ENCODE measurements around the gene NOP53.
"Not testable (repeated sequence)": the region's sequence is repeated elsewhere in the genome, so short reads cannot be mapped to it uniquely, and the experiment has no call there.

The NOP53 gene

GRCh38 chr19:47754206-47755064, 9.1 kb downstream of the NOP53 start:
- DNase-seq (ENCODE audit: low spot score) (no peak), FAIRE-seq (no peak)

GRCh38 chr19:47755065-47755761, 9.9 kb downstream of the NOP53 start:
- DNase-seq (ENCODE audit: low spot score) (no peak), FAIRE-seq (no peak)

GRCh38 chr19:47755762-47756626, 10.6 kb downstream of the NOP53 start:
- FAIRE-seq (no peak), DNase-seq (ENCODE audit: low spot score) (no peak)

- no peak for DNase-seq (ENCODE audit: low spot score)
- FAIRE-seq, result no peak
These were observed 11.2 kb downstream of the NOP53 start for GRCh38 chr19:47756627-47756929.

DNA sequence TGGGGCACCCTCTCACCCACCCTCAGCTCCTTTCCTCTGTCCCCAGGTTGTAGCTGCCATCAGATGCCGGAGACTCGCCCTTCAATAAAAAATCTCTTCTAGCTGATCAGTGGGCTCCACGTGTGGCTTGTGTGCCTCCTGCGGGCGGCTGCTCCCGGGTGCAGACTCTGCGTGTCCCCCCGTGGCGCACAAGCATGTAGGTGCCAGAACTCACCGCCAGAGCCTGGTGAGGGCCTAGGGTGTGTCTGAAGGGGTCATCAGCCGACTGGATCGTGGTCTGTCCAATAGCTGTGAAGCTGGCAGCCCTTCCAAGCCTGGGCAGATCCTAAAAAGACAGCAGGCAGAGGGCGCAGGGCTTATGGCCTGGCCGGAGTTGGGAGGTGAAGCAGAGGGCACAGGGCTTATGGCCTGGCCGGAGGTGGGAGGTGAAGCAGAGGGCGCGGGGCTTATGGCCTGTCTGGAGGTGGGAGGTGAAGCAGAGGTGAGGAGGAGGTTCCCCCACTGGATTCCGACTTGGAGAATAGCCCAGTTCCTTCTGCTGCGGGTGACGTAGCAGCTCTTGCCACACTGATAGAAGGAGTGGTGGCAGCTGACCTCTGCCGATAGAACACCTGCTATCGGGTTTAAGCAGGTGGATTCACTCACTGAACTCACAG, 11.7 kb downstream of the NOP53 start:
- DNase-seq (ENCODE audit: low spot score), result no peak
- no peak for FAIRE-seq

DNA sequence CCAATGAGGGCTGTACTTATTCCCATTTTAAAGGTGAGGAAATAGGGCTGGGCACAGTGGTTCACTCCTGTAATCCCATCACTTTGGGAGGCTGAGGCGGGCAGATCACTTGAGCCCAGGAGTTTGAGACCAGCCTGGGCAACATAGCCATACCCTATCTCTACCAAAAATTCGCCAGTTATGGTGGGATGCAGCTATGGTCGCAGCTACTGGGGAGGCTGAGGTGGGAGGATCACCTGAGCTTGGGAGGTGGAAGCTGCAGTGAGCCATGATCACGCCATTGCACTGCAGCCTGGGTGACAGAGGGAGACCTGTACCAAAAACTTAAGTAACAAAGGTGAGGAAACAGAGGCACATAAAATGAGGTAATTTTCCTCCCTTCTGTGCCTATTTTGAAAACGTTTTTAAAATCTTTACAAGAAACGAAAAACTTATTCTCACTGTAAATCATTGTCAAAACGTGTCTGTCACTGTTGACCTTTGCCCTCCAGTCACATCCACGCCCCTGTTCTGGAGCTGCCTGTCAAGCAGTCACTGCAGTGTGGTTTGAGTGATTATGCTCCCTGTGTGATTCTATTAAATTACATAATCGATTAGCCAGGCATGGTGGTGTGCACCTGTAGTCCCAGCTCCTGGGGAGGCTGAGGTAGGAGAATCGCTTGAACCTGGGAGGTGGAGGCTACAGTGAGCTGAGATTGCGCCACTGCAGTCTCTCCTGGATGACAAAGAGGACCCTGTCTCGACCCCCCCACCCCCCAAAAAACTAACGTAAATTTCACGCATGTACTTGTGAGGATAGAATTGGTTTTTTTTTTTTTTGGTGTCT, 12.5 kb downstream of the NOP53 start:
- FAIRE-seq (no peak), DNase-seq (ENCODE audit: low spot score) (no peak)

DNA sequence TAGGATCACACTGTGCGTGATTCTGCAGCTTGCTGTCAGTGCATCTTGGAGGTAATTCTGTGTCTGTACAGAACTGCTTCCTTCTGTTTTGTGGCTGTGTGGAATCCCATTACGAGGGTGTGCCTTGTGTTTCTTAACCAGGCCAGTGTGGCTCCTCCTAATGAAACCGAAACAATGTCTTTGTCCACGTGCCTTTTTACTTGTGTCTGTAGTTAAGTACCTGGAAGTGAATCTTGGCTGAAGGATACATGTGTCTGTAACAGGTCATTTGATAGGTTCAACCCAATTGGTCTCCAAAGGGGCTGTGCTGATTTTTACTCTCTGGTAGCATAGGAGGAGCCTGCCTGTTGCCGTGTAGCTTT, 13.1 kb downstream of the NOP53 start:
- no peak for FAIRE-seq
- no peak for DNase-seq (ENCODE audit: low spot score)

GRCh38 chr19:47760632-47760999, 15.3 kb downstream of the NOP53 start:
- DNase-seq (ENCODE audit: low spot score) (no peak), FAIRE-seq (no peak)

- FAIRE-seq, result no peak
These were observed 16.2 kb downstream of the NOP53 start for GRCh38 chr19:47761566-47761965.

DNA sequence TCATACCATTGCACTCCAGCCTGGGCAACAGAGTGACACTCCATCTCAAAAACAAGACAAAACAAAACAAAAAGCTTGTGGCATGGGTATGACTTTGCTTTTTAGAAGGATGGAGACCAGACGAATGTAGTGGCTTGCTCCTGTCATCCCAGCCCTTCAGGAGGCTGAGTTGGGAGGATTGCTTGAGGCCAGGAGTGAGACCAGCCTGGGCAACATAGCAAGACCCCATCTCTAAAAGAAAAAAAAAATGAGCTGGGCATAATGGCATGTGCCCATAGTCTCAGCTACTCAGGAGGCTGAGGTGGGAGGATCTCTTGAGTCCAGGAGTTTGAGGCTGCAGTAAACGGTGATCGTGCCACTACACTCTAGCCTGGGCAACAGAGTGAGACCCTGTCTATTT, 16.8 kb downstream of the NOP53 start:
- DNase-seq (ENCODE audit: low spot score), result no peak
- no peak for FAIRE-seq

More at GRCh38 chr19:47761566-47761965, 16.2 kb downstream of the NOP53 start:
- DNase-seq (ENCODE audit: low spot score), result no peak

DNA sequence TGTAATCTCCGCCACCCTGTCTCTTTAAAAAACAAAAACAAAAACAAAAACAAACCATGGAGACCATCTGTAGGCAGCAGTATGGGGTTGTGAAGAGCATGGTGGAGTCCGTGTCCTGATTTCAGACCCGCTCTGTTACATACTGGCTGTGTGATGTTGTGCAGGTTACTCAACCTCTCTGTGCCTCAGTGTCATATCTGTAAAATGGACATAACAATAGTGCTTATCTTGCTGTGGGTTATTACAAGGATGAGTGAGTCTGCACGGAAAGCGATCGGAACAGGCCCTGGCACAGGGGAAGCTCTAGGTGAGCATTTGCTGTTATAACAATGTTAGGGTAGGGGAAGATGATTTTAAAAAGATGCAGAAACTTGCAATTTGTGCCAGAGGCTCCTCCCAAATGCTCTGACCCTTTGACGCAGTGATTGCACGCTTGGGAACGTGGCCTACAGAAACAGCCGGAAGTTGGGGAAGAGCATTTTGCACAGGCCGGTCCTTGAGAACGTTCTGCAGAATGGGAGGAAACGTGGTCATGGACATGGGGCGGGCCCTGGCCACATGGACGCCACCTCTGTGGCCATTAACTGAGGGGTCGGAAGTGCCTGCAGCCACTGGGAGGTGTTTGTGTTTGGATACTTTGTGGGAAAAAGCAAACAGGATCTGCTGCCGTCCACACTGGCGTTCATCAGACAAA, 17.4 kb downstream of the NOP53 start:
- no peak for DNase-seq (ENCODE audit: low spot score)

DNA sequence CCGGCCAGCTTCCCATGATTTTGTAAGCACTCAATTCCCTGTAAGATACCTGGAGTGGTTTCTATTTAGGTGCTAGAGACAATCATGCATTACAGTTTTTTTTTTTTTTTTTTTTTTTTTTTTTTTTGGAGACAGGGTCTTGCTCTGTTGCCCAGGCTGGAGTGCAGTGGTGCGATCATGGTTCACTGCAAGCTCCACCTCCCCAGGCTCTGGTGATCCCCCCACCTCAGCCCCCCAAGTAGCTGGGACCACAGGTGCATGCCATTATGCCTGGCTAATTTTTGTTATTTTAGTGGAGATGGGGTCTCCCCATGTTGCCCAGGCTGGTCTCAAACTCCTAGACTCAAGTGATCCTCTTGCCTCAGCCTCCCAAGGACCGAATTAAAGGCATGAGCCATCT, 19.4 kb downstream of the NOP53 start:
- FAIRE-seq; DNase-seq (ENCODE audit: low spot score): not testable (repeated sequence)

More for the DNA sequence above, 17.4 kb downstream of the NOP53 start:
- FAIRE-seq, result no peak

DNA sequence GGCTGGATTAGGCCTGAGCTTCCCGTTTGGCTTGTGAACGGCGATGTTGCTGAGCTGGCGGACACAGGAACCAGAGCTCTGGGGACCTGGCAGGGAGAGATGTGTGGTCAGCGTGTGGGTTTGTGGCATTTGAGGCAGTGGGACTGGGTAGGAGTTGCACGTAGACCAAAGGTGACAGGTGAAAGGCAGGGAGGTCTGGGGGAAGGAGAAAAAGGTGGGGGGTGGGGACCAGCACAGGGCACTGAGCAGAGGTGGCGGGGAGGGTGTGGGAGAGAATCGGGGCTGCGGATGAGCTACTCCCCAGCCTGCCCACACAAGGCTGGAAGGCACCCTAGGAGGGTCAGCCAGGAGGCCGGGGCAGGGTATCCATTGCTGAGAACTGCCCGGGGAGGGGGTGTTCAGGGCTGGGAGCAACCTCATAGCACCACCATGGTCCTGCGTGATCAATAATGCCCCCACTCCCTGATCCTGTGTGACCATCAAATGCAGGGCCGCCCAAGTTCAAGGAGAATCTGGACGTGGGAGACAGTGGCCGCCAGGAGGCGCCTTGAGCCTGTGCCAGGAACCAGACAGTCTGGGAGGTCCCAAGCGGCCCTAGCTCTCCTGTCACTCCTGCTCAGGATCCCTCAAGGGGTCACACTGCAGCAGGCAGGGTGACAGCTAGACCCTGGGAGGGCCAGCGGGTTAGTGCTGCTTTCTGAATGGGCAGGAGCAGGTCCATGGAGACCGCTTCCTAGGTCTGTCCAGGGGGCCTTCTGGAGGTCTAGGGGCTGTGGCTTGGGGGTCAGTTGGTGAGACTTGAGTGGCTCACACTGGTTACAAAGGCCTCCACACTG, 20.4 kb downstream of the NOP53 start:
- DNase-seq (ENCODE audit: low spot score), result no peak
- no peak for FAIRE-seq

GRCh38 chr19:47766359-47766620, 20.9 kb downstream of the NOP53 start:
- FAIRE-seq, result no peak
- DNase-seq (ENCODE audit: low spot score), result no peak

DNA sequence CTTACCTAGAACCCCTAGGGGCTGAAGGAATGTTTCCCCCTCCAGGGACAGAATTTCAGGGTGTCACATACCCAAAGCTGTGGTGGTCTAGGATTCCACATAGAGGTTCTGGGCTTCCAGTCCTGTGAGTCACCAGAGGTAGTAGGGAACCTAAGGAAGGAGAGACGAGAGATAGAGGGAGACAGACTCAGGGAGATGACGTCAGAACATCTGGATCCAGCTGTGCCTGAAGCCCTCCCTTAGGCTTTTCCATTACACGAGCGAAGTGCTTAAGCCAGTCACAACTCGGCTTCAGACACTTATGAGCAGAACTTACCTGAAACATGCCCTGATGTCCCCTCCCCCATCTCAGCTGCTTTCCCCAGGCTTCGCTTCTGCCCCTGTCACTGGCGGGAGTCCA, 21.3 kb downstream of the NOP53 start:
- no peak for FAIRE-seq
- no peak for DNase-seq (ENCODE audit: low spot score)

- no peak for DNase-seq (ENCODE audit: low spot score)
- no peak for FAIRE-seq
These were observed 22.0 kb downstream of the NOP53 start for GRCh38 chr19:47767349-47767748.

DNA sequence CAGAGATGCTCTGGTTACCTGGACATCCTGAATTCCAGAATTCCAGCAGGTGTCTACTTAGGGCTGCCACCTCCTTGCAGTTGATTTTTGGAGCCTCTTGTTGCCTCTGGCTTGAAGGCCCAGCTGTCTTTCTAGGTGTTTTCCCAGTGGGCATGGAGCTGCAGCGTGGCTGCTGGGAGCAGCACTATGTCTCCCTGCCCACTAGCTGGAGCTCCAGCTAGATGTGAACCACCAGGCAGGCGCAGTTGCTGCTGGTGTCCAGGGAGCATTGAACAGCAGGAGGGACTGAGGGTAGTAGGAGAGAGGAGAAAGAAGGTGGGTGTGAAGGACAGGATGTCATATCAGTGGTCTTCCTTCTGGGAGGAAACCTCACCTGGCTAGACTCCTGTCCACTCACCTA, 23.3 kb downstream of the NOP53 start:
- no peak for FAIRE-seq
- DNase-seq (ENCODE audit: low spot score), result no peak

DNA sequence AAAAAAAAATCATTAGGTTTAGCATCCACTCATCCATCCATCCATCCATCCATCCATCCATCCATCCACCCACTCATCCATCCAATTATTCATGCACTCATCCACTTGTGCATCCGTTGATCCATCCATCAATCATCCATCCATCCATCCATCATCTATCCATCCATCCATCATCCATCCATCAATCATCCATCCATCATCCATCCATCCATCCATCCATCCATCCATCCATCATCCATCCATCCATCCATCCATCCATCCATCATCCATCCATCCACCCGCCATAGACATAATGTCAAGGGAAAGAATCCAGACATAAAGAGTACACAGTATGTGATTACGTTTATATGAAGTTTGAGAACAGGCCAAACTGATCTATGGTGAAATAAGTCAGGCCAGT, 24.2 kb downstream of the NOP53 start:
- FAIRE-seq (no peak), DNase-seq (ENCODE audit: low spot score) (no peak)

GRCh38 chr19:47771291-47771690, 25.9 kb downstream of the NOP53 start:
- not testable (repeated sequence) for DNase-seq (ENCODE audit: low spot score); FAIRE-seq

Measured in RCC 7860 (cell line).